ENCODE measurements around the gene PCDHGA1. TPM values are rescaled to one million over a fixed set of nuclear protein-coding genes. Genes with fewer than 3 reads are reported as not detected.

Gene PCDHGA1
- total and polyA plus RNA-seq, 2 donors (not counting 1 experiment from before 2014, with no cell fraction given), result 0.06 to 0.64 TPM

DNA sequence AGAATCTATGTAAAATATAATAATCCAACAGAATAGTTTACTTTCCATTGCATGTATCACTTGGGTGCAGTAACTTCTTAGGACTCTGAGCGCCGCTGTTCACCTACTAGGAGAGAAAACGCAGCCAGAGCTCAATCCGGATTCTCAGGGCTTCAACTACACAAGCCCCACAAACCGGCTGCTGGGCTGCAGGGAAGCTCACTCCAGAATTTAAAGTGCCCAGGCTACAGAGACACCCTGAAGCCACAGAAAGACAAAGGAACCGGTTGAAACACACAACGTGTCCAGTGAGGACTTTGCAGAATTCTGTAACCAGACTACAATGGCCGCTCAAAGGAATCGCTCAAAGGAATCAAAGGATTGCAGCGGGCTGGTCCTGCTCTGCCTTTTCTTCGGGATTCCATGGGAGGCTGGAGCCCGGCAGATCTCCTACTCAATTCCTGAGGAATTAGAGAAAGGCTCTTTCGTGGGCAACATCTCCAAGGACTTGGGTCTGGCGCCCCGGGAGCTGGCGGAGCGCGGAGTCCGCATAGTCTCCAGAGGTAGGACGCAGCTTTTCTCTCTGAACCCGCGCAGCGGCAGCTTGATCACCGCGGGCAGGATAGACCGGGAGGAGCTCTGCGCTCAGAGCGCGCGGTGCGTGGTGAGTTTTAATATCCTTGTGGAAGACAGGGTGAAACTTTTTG lies 82.7 kb downstream of the PCDHGA1 start, which contains the start of gene PCDHGA10:
Gene PCDHGA10 (plus strand): TSS at position 134 of the 686 bp plus-strand sequence. CDS start 189 bp downstream, at position 323.
- no peaks in the 10 kb centered on the region for H3K36me3 ChIP-seq (replicated peaks in 1 of 2; ENCODE audit: control extremely low read depth in 1 of 2, control insufficient read depth in 1 of 2, extremely low read depth in 1 of 2, insufficient read depth in 2 of 2, low read length in 1 of 2)
- ATAC-seq (ENCODE audit: low read depth), result peak; percentile 68
- Mint-ChIP-seq H3K27ac (peak within 1 kb of the TSS; percentile 17), H3K9me3 (ENCODE audit: insufficient read depth) (peaks cover 8% of the 10 kb centered on the region), H3K4me3 (peak within 1 kb of the TSS; percentile 87), H3K27me3 (peaks cover 59% of the 10 kb centered on the region), H3K4me1 (peaks cover 18% of the 10 kb centered on the region)
- H2AFZ ChIP-seq (ENCODE audit: insufficient read depth, low read depth, low read length, poor library complexity, severe bottlenecking), result peak within 1 kb of the TSS; percentile 77
- H4K20me1 ChIP-seq (ENCODE audit: control insufficient read depth, insufficient read depth, low read length, poor library complexity, severe bottlenecking), result no peaks in the 10 kb centered on the region
- TF ChIP-seq, protein P1, sequence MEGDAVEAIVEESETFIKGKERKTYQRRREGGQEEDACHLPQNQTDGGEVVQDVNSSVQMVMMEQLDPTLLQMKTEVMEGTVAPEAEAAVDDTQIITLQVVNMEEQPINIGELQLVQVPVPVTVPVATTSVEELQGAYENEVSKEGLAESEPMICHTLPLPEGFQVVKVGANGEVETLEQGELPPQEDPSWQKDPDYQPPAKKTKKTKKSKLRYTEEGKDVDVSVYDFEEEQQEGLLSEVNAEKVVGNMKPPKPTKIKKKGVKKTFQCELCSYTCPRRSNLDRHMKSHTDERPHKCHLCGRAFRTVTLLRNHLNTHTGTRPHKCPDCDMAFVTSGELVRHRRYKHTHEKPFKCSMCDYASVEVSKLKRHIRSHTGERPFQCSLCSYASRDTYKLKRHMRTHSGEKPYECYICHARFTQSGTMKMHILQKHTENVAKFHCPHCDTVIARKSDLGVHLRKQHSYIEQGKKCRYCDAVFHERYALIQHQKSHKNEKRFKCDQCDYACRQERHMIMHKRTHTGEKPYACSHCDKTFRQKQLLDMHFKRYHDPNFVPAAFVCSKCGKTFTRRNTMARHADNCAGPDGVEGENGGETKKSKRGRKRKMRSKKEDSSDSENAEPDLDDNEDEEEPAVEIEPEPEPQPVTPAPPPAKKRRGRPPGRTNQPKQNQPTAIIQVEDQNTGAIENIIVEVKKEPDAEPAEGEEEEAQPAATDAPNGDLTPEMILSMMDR (IDR thresholded peaks at IDR 0.05), result peak; percentile 82
- TF ChIP-seq EZH2 (IDR thresholded peaks at IDR 0.05; ENCODE audit: borderline replicate concordance, insufficient read depth, low read depth, low read length, poor library complexity, severe bottlenecking), result no peak
- CTCF ChIA-PET, result interaction anchor here (0.7 to 6.3 kb wide), 23 partner anchors 9 to 224 kb away, joined by 3 to 56 read pairs (median 4); partner anchors contain the start of genes PCDHGA11, PCDHGA12, PCDHGA9 and PCDHGB3
- H3K9ac ChIP-seq (ENCODE audit: low read length), result peak within 1 kb of the TSS; percentile 63
- H3K27ac ChIP-seq (ENCODE audit: low read length in 2 of 2), result no peak within 1 kb of the TSS
- POLR2A ChIA-PET, result no interaction called here
- peak within 1 kb of the TSS; percentile 74 for H3K4me2 ChIP-seq (replicated peaks; ENCODE audit: low read depth, low read length, poor library complexity, severe bottlenecking)
- intact Hi-C loops (cut with micrococcal nuclease), result loop anchor here (1.0 to 10.0 kb wide), 4 partner anchors 88 to 151 kb away; partner anchors contain the start of gene TAF7
- 16% methylated on average over 22 of the region's 31 CpGs for WGBS (ENCODE audit: insufficient coverage)
- H3K27me3 ChIP-seq (replicated peaks in 1 of 4; ENCODE audit: control extremely low read depth in 1 of 4, control insufficient read depth in 3 of 4, insufficient read depth in 4 of 4, low read length in 3 of 4), result peaks cover 0 to 69% (median 55%) of the 10 kb centered on the region in 4 experiments
- DNase-seq, result peak; percentile 65
- peak within 1 kb of the TSS; percentile 5 to 63 (median 45) for H3K4me3 ChIP-seq (ENCODE audit: control extremely low read depth in 1 of 5, extremely low read depth in 1 of 5, insufficient read depth in 1 of 5, low read depth in 2 of 5, low read length in 4 of 5)
- no peaks in the 10 kb centered on the region for H3K79me2 ChIP-seq (ENCODE audit: control insufficient read depth, insufficient read depth, low read length)
- H3K9me3 ChIP-seq (ENCODE audit: control extremely low read depth in 1 of 3, control insufficient read depth in 2 of 3, insufficient read depth in 1 of 3, low read length in 2 of 3), result peaks cover 0 to 57% (median 19%) of the 10 kb centered on the region in 3 donors
- H3K4me1 ChIP-seq (ENCODE audit: control insufficient read depth in 2 of 2, insufficient read depth in 2 of 2, low read length in 2 of 2), result peaks cover 11 to 15% of the 10 kb centered on the region in 2 donors
